Measurements from ENCODE around the gene JOSD1.

Gene JOSD1

GRCh38 chr22:38713921-38714320, 13.2 kb upstream of the JOSD1 start:
- Mint-ChIP-seq H3K27me3 (no peaks in the 10 kb centered on the region), H3K27ac (peak overlapping the region; percentile 68), H3K36me3 (peaks cover 18 to 65% of the 10 kb centered on the region in 2 donors), H3K9me3 (no peaks in the 10 kb centered on the region), H3K4me1 (peaks cover 42 to 59% of the 10 kb centered on the region in 2 donors), H3K4me3 (no peak overlapping the region)
- DNase-seq (no peak), ATAC-seq (replicated peaks) (no peak)

DNA sequence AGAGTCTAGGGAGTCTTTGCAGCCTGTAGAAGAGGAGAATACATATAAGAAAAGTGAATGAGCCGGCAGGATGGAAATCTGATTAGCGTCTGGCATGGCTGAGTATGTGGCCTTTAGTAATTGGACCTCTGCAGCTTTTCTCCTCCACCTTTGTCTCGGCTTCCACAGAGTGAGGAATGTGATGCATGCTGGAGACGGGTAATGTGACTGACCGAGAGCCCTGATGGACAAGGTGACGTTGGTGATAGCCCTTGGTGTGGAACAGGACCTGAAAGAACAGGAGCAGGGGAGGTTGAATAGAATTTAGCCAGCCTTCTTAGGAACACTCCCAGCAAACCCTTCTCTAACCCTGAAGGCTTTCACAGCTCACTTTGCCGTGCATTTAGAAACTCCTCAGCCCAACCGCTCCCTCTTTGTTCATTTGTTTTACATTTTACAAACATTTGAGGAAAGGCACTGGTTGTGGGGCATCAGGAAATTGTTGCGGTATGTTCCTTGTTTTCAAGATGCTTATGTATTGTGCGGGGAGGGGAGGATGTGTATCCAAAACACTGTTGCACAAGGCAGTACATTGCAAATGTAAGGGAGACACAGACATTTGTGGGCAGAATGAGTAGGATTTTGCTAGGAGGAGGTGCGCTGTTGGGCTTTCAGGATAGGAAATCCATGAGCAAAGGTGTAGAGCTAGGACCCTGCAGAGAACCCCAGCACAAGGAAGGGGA, 11.9 kb upstream of the JOSD1 start:
- DNase-seq (no peak), ATAC-seq (replicated peaks) (no peak)
- Mint-ChIP-seq H3K4me1 (peaks cover 53 to 71% of the 10 kb centered on the region in 2 donors), H3K36me3 (peaks cover 18 to 64% of the 10 kb centered on the region in 2 donors), H3K9me3 (no peaks in the 10 kb centered on the region), H3K4me3 (no peak overlapping the region), H3K27ac (peak overlapping the region; percentile 21), H3K27me3 (no peaks in the 10 kb centered on the region)

DNA sequence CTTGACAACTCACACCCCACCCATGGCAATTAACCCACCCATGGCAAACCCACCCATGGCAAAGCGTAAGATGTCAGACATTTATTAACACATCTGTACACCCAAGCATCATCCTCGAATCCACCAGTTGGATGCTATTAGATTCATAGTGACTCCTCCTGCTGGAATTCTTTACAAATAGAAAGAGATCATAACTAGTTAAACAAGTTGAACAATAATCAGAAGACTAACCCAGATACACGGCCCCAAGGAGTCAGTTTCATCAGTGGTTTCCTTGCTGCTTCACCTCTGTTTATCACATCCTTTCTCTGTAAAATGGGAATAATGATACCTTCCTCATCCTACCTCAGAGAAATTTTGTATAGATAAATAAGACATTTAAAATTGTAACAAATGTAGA, 10.1 kb upstream of the JOSD1 start:
- Mint-ChIP-seq H3K27ac (no peak overlapping the region), H3K4me3 (no peak overlapping the region), H3K27me3 (no peaks in the 10 kb centered on the region), H3K4me1 (peaks cover 61 to 77% of the 10 kb centered on the region in 2 donors), H3K9me3 (no peaks in the 10 kb centered on the region), H3K36me3 (peaks cover 7 to 58% of the 10 kb centered on the region in 2 donors)
- DNase-seq, result no peak
- ATAC-seq (replicated peaks), result no peak

DNA sequence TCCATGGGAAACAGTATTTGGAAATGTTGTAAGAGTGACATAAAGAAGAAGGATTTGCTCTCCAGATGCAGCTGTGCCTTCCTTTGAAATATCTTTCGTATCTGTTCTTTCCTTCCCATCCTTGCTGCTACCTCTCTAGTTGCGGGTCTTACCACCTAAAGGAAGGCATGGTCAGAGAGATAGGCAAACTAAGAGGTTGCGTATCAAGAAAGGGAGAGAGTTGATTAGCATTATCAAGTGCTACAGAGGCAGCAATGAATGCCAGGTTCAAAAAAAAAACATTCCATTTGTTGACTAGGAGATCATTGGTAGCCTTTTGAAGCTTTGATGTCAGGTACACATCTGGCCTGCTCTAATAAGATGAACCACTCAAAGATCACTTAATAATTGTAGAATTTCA, 9.6 kb upstream of the JOSD1 start:
- Mint-ChIP-seq H3K9me3 (no peaks in the 10 kb centered on the region), H3K4me1 (peaks cover 61 to 76% of the 10 kb centered on the region in 2 donors), H3K4me3 (no peak overlapping the region), H3K27ac (no peak overlapping the region), H3K36me3 (peaks cover 5 to 53% of the 10 kb centered on the region in 2 donors), H3K27me3 (no peaks in the 10 kb centered on the region)
- DNase-seq (no peak), ATAC-seq (replicated peaks) (no peak)

DNA sequence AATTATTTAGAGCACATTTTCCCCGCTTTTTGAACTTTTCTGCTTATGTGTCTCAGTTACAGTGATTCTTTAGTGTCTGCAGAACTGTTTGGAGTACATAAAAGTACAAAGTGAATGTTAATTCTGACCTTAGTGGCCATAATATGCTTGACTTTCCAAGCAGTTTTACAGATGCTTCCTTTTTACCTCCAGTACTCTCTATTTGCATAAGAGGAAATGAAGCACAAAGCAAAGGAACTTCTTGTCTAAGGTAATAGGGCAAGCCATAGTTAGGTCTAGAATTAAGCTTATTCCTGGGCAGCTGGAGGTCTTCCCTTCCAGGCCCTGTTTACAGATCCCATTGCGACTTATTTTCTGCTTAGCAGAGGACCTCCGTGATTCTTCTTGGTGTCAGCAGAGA, 8.6 kb upstream of the JOSD1 start:
- Mint-ChIP-seq H3K27me3 (no peaks in the 10 kb centered on the region), H3K4me1 (peaks cover 56 to 75% of the 10 kb centered on the region in 2 donors), H3K9me3 (no peaks in the 10 kb centered on the region), H3K27ac (peak overlapping the region; percentile 93), H3K36me3 (peaks cover 5 to 44% of the 10 kb centered on the region in 2 donors), H3K4me3 (peak overlapping the region; percentile 63 to 65)
- no peak for ATAC-seq (replicated peaks)
- no peak for DNase-seq

- DNase-seq, result no peak
- H3K27ac Mint-ChIP-seq, result peak overlapping the region; percentile 93
- no peaks in the 10 kb centered on the region for H3K27me3 Mint-ChIP-seq
- no peaks in the 10 kb centered on the region for H3K9me3 Mint-ChIP-seq
- peaks cover 48 to 69% of the 10 kb centered on the region in 2 donors for H3K4me1 Mint-ChIP-seq
- ATAC-seq (replicated peaks), result no peak
- peak overlapping the region; percentile 87 to 92 for H3K4me3 Mint-ChIP-seq
- H3K36me3 Mint-ChIP-seq, result peaks cover 3 to 33% of the 10 kb centered on the region in 2 donors
Measured at GRCh38 chr22:38707984-38708383, 7.2 kb upstream of the JOSD1 start.

- Mint-ChIP-seq H3K36me3 (peaks cover 1 to 29% of the 10 kb centered on the region in 2 donors), H3K4me1 (peaks cover 44 to 65% of the 10 kb centered on the region in 2 donors), H3K27me3 (no peaks in the 10 kb centered on the region), H3K9me3 (no peaks in the 10 kb centered on the region), H3K27ac (peak overlapping the region; percentile 92), H3K4me3 (peak overlapping the region; percentile 87 to 92)
- DNase-seq, result no peak
- no peak for ATAC-seq (replicated peaks)
Measured at GRCh38 chr22:38707346-38707745, 6.6 kb upstream of the JOSD1 start.

GRCh38 chr22:38706901-38707195, 6.1 kb upstream of the JOSD1 start:
- H3K4me1 Mint-ChIP-seq, result peaks cover 40 to 60% of the 10 kb centered on the region in 2 donors

DNA sequence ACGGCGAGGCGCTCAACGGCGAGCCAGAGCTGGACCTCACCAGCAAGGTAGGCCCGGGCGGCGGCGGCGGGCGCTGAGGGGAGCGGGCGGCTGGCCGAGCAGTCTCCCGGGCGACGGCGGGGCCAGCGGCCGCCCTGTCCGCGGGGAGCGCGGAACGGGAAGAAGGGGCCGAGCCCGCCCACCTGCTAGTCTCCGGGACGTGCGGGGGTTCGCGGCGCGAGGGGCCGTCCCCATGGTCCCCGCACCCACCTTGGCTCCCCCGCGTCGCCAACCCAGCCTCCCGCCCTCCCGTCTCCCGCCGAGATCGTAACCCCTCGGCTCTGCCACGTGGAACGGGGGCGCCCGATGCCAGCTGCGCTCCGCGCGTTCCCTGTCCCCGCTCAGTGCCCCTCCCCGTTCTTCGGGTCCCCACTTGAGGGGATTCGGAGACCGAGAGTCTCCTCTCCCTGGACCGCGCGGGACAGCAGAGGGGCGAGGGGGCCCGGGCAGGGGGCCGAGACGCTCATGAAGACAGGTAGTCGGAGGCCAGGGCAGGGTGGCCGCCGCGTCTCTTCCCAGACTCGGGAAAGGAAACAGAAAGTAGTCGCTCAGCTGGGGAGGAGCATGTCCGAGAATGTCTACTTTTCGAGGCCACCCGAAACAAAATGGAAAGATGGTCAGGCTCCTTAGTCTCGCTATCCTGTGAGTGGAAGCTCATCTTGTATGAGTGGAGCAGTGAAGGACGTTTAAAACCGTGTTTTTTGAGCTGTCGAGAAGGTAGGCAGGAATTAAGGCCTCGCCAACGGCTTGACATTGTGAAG, 5.6 kb upstream of the JOSD1 start:
- Mint-ChIP-seq H3K4me1 (peaks cover 40 to 56% of the 10 kb centered on the region in 2 donors), H3K9me3 (no peaks in the 10 kb centered on the region), H3K27me3 (no peaks in the 10 kb centered on the region), H3K27ac (peak overlapping the region; percentile 92), H3K36me3 (peaks cover 0 to 23% of the 10 kb centered on the region in 2 donors), H3K4me3 (peak overlapping the region; percentile 87 to 92)
- DNase-seq (no peak), ATAC-seq (replicated peaks) (peak; percentile 1)

More at GRCh38 chr22:38706901-38707195, 6.1 kb upstream of the JOSD1 start:
- H3K27ac Mint-ChIP-seq, result peak overlapping the region; percentile 92
- no peaks in the 10 kb centered on the region for H3K27me3 Mint-ChIP-seq
- no peak for DNase-seq
- H3K36me3 Mint-ChIP-seq, result peaks cover 0 to 24% of the 10 kb centered on the region in 2 donors
- ATAC-seq (replicated peaks), result no peak
- peak overlapping the region; percentile 87 to 92 for H3K4me3 Mint-ChIP-seq
- no peaks in the 10 kb centered on the region for H3K9me3 Mint-ChIP-seq

GRCh38 chr22:38705235-38706100, 4.7 kb upstream of the JOSD1 start, which contains the start of gene GTPBP1:
Gene GTPBP1, plus strand, starts transcription at chr22:38705944. Its CDS starts 12 bp downstream, at chr22:38705956.
- DNase-seq (peak; percentile 99), ATAC-seq (replicated peaks) (peak; percentile 81 to 84)
- H3K27ac Mint-ChIP-seq, result peak within 1 kb of the TSS; percentile 96
- H3K9me3 Mint-ChIP-seq, result no peaks in the 10 kb centered on the region
- H3K27me3 Mint-ChIP-seq, result no peaks in the 10 kb centered on the region
- peaks cover 35 to 48% of the 10 kb centered on the region in 2 donors for H3K4me1 Mint-ChIP-seq
- peaks cover 1 to 21% of the 10 kb centered on the region in 2 donors for H3K36me3 Mint-ChIP-seq
- peak within 1 kb of the TSS; percentile 87 to 92 for H3K4me3 Mint-ChIP-seq

- Mint-ChIP-seq H3K9me3 (no peaks in the 10 kb centered on the region), H3K4me3 (peak overlapping the region; percentile 87 to 92), H3K27me3 (no peaks in the 10 kb centered on the region), H3K27ac (peak overlapping the region; percentile 96), H3K36me3 (peaks cover 1 to 21% of the 10 kb centered on the region in 2 donors), H3K4me1 (peaks cover 35 to 50% of the 10 kb centered on the region in 2 donors)
- ATAC-seq (replicated peaks), result no peak
- no peak for DNase-seq
Measured at GRCh38 chr22:38704654-38705234, 4.0 kb upstream of the JOSD1 start.

DNA sequence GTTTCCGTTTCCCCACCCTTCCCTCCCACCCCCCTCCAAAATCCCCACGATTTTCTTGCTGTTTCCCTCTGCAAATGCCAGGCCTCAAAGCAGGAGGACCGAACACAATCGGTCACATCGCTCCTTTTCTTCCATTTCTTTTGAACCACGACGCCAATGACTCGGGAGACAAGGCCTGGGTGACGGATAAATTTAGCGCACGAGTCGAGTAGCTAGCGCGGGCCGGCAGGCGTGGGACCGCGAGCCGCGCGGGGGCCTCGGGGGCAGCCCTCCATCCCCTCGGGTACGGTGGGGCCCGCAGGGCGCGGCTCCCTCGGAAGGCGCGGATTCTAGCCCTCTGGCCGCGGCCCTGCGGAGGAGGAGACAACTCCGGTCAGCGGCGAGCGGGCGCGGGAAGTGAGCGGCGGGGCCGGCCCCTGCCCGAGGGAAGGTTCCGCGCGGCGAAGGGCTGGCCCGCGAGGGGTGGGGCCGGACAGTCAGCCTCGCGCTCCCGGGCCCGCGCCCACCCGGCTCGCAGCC, 414 bp downstream of the JOSD1 start:
- H3K36me3 Mint-ChIP-seq, result peaks cover 12 to 23% of the 10 kb centered on the region in 2 donors
- no peaks in the 10 kb centered on the region for H3K9me3 Mint-ChIP-seq
- H3K4me1 Mint-ChIP-seq, result peaks cover 31 to 55% of the 10 kb centered on the region in 2 donors
- no peaks in the 10 kb centered on the region for H3K27me3 Mint-ChIP-seq
- DNase-seq (no peak), ATAC-seq (replicated peaks) (peak; percentile 18 to 21)
- H3K27ac Mint-ChIP-seq, result peak overlapping the region; percentile 97
- peak overlapping the region; percentile 93 to 96 for H3K4me3 Mint-ChIP-seq

DNA sequence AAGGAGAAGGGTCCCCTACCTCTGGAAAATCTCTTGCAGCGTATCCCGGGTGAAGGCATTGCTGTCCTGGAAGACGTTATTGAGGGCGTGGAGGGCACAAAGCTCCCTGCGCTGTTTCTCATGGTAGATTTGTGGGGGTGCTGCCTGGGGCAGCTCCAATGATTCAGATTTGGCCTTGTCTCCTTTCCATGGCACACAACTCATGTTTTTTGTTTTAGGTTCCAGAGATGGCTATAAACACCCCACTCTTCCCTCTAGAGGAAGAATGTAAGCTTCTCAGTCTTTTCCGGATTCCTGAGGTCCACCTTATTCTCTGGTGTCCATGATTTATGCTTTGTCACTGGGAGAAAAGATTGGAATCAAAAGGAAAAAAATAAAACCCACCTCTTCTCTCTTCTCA, 959 bp downstream of the JOSD1 start:
- H3K27me3 Mint-ChIP-seq, result no peaks in the 10 kb centered on the region
- H3K9me3 Mint-ChIP-seq, result no peaks in the 10 kb centered on the region
- H3K27ac Mint-ChIP-seq, result no peak overlapping the region
- H3K4me1 Mint-ChIP-seq, result peaks cover 32 to 55% of the 10 kb centered on the region in 2 donors
- no peak for ATAC-seq (replicated peaks)
- DNase-seq, result no peak
- peak overlapping the region; percentile 93 to 96 for H3K4me3 Mint-ChIP-seq
- H3K36me3 Mint-ChIP-seq, result peaks cover 14 to 28% of the 10 kb centered on the region in 2 donors
